Esophagus muscularis mucosa (tissue), 4 donors: ENCODE measurements around the gene LRFN2. TPM values are rescaled to one million over a fixed set of nuclear protein-coding genes. Genes with fewer than 3 reads are reported as not detected.

Source experiments
- DNase-seq: peaks from one replicate; pipeline ENCODE4 v3.0.0-alpha.2; 2017; ENCODE audit errors: extremely low spot score
- H3K27ac ChIP-seq, 4 donors: fragments of 200-600 bp; sonication (generic); replicated peaks in 1 of 4; 1 replicate in 3 of 4; 2 replicates in 1 of 4; pipeline ENCODE4 v1.5.1; 2016 to 2019; ENCODE audit warnings: mild to moderate bottlenecking in 1 of 4
- H3K27me3 ChIP-seq, 4 donors: fragments of 200-600 bp; sonication (generic); one replicate each; pipeline versions ENCODE4 v1.5.1 to v1.6.0; 2016 to 2019
- H3K36me3 ChIP-seq, 4 donors: fragments of 200-600 bp; sonication (generic); one replicate each; pipeline ENCODE4 v1.5.1; 2016 to 2019
- H3K4me1 ChIP-seq, 4 donors: fragments of 200-600 bp; sonication (generic); one replicate each; pipeline ENCODE4 v1.5.1; 2016 to 2019
- H3K4me3 ChIP-seq, 4 donors: fragments of 200-600 bp; sonication (generic); 1 replicate in 2 of 4; 2 replicates in 2 of 4; pipeline ENCODE4 v1.5.1; 2016 to 2019; ENCODE audit warnings: mild to moderate bottlenecking in 4 of 4, moderate library complexity in 1 of 4
- H3K9me3 ChIP-seq, 4 donors: fragments of 200-600 bp; sonication (generic); 1 replicate in 3 of 4; 2 replicates in 1 of 4; pipeline ENCODE4 v1.5.1; 2016 to 2019
- EP300 ChIP-seq: sonication (generic); formaldehyde crosslinking; IDR thresholded peaks from one replicate; pipeline ENCODE4 v1.6.1; 2017; ENCODE audit warnings: antibody characterized with exemption
- POLR2A ChIP-seq: fragments of 450-650 bp; IDR thresholded peaks from one replicate; pipeline ENCODE4 v1.6.1; 2017; ENCODE audit warnings: antibody characterized with exemption, moderate library complexity, mild to moderate bottlenecking, low read depth
- POLR2AphosphoS5 ChIP-seq, 2 donors: sonication (generic); formaldehyde crosslinking; IDR thresholded peaks; one replicate each; pipeline ENCODE4 v1.6.1; 2017; ENCODE audit warnings: antibody characterized with exemption in 2 of 2
- WGBS: methylation state at CpG from one replicate; pipeline ENCODE4 v1.1.5; 2018; 5-methylcytosine and 5-hydroxymethylcytosine counted together
- intact Hi-C: fragments of 100-400 bp; cut with DNase I; formaldehyde crosslinking; loops from one replicate; pipeline ENCODE4 v1.15.1; 2023
- total RNA-seq, 4 donors: library from RNA; depleted of rRNA; stranded (reverse); fragments of >200 nt; gene quantifications; one replicate each; pipeline versions ENCODE4 v1.1.0 to v1.2.1, GENCODE V29; 2016
- TF ChIP-seq, protein P1 (sequence below), 3 experiments: fragments of 200-600 bp in 2 of 3; fragments of 450-650 bp in 1 of 3; sonication (generic) in 2 of 3; IDR thresholded peaks; one replicate each; pipeline ENCODE4 v1.5.1; 2017 to 2019; ENCODE audit warnings: antibody characterized with exemption in 3 of 3, mild to moderate bottlenecking in 2 of 3, moderate library complexity in 1 of 3

LRFN2 gene
- total RNA-seq, 4 donors from 2014 or later: 0.11 TPM; not detected in 3

DNA sequence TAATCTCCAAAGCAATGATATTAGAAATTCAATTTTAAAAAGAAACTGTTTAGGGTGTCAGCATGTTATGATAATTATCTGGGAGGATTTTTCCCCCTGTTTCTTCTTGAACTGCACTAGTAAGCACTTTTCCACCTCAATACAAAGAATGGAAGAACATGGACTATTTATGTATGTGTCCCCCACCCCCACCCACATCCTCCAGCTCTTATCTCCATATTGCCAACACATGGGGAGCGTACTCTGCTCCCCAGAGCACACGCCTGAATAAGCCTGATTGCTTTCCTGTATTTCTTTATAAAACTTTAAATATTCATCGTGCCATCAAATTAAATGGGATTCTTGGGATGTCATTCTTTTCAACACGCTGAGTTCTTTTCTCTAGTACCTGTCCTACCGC lies 11.4 kb upstream of the LRFN2 start:
- intact Hi-C loops: no loop called here
- peaks cover 0 to 78% (median 4%) of the 10 kb centered on the region in 4 donors for H3K27me3 ChIP-seq
- H3K9me3 ChIP-seq: no peaks in the 10 kb centered on the region
- H3K36me3 ChIP-seq: no peaks in the 10 kb centered on the region
- DNase-seq: no peak
- H3K27ac ChIP-seq: no peak overlapping the region
- TF ChIP-seq, protein P1, sequence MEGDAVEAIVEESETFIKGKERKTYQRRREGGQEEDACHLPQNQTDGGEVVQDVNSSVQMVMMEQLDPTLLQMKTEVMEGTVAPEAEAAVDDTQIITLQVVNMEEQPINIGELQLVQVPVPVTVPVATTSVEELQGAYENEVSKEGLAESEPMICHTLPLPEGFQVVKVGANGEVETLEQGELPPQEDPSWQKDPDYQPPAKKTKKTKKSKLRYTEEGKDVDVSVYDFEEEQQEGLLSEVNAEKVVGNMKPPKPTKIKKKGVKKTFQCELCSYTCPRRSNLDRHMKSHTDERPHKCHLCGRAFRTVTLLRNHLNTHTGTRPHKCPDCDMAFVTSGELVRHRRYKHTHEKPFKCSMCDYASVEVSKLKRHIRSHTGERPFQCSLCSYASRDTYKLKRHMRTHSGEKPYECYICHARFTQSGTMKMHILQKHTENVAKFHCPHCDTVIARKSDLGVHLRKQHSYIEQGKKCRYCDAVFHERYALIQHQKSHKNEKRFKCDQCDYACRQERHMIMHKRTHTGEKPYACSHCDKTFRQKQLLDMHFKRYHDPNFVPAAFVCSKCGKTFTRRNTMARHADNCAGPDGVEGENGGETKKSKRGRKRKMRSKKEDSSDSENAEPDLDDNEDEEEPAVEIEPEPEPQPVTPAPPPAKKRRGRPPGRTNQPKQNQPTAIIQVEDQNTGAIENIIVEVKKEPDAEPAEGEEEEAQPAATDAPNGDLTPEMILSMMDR (IDR thresholded peaks at IDR 0.05): no peak
- TF ChIP-seq POLR2A (no peak), POLR2AphosphoS5 (IDR thresholded peaks at IDR 0.05) (no peak), EP300 (no peak)
- 78% methylated on average over 5 of the region's 5 CpGs for WGBS
- no peak overlapping the region for H3K4me3 ChIP-seq
- H3K4me1 ChIP-seq: no peaks in the 10 kb centered on the region

DNA sequence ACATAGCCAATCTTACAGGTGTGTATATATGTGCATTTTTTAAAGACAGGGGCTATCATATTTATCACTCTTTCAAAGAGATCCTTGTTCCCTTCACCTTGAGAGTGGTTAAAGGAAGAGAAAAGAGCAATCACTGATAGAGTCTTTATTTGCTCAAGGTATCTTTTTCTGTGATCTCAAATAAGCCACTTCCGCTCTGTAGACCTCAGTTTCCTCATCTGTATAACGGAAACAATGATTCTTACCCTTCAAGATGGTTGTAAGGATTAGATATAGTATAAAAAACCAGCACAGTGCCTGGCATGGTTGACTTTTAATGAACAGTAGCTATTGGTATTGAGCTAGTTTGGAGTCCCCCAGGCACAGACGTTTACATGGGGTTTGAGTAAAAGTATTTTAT lies 10.1 kb upstream of the LRFN2 start:
- H3K27ac ChIP-seq: no peak overlapping the region
- no peak for TF ChIP-seq POLR2AphosphoS5 (IDR thresholded peaks at IDR 0.05)
- TF ChIP-seq, protein P1 (IDR thresholded peaks at IDR 0.05): no peak
- no peak for TF ChIP-seq POLR2A
- TF ChIP-seq EP300: no peak
- DNase-seq: no peak

DNA sequence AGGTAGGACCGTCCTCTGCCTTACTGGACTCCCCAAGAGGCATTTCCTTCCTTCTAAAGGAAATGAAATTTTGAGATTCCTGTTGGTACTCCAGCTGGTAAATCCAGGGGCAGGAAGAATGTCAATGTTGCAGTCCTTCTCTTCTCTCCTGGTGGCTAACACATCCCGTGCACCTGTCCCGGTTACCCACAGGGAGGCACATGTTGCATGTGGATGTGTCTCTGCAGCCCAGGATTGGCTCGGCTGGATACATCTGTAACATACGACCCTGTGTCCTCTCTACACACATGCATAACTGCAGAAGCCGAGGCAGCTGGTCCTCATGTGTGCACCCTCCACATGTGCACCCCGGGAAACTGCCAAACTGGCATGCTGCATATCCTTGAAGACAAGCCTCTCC lies 1.3 kb upstream of the LRFN2 start:
- no peak overlapping the region for H3K27ac ChIP-seq
- no peaks in the 10 kb centered on the region for H3K36me3 ChIP-seq
- no peak for DNase-seq
- TF ChIP-seq POLR2A (no peak), POLR2AphosphoS5 (IDR thresholded peaks at IDR 0.05) (no peak), EP300 (no peak)
- TF ChIP-seq, protein P1 (IDR thresholded peaks at IDR 0.05): no peak
- H3K4me3 ChIP-seq: no peak overlapping the region
- H3K9me3 ChIP-seq: no peaks in the 10 kb centered on the region
- 65% methylated on average over 3 of the region's 7 CpGs for WGBS
- peaks cover 15 to 29% (median 24%) of the 10 kb centered on the region in 4 donors for H3K4me1 ChIP-seq
- peaks cover 0 to 86% (median 11%) of the 10 kb centered on the region in 4 donors for H3K27me3 ChIP-seq
- intact Hi-C loops: no loop called here

More for the DNA sequence above, 10.1 kb upstream of the LRFN2 start:
- no peaks in the 10 kb centered on the region for H3K36me3 ChIP-seq
- WGBS: 70% methylated on average over 3 of the region's 3 CpGs
- peaks cover 0 to 71% (median 4%) of the 10 kb centered on the region in 4 donors for H3K27me3 ChIP-seq
- H3K4me3 ChIP-seq: no peak overlapping the region
- H3K4me1 ChIP-seq: no peaks in the 10 kb centered on the region
- no peaks in the 10 kb centered on the region for H3K9me3 ChIP-seq
- intact Hi-C loops: no loop called here

DNA sequence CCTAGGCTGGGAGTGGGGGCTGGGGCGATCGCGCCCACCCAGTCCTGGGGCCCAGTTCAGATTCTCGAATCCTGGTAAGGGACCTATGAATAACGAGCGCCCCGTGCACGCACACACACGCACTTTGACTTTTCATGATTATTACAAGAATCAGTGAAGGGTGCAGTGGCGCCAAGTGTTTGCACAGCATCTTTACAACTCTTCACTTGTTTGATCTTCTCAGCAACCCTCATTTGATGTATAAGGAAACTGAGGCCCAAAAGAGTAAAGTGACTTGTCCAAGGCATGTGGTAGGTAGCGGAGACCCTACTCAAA lies 863 bp upstream of the LRFN2 start:
- Histone ChIP-seq H3K27me3 (peaks cover 0 to 87% (median 11%) of the 10 kb centered on the region in 4 donors), H3K9me3 (no peaks in the 10 kb centered on the region), H3K27ac (peak overlapping the region in 1 of 4 donors; percentile 44), H3K4me3 (peak overlapping the region; percentile 50 to 65 (median 54)), H3K36me3 (no peaks in the 10 kb centered on the region), H3K4me1 (peaks cover 15 to 29% (median 24%) of the 10 kb centered on the region in 4 donors)
- TF ChIP-seq, protein P1 (IDR thresholded peaks at IDR 0.05): no peak
- no peak for TF ChIP-seq POLR2AphosphoS5 (IDR thresholded peaks at IDR 0.05)
- TF ChIP-seq EP300: no peak
- no peak for TF ChIP-seq POLR2A
- WGBS: 26% methylated on average over 11 of the region's 11 CpGs
- no peak for DNase-seq
- intact Hi-C loops: no loop called here
